Epithelial cell of esophagus (primary cell): ENCODE results near the gene DGKI.

ENCODE experiments used
- DNase-seq: peaks from one replicate; pipeline ENCODE4 v3.0.0; 2010; ENCODE audit warnings: low read depth
- H3K4me3 ChIP-seq: 2 replicates; pipeline ENCODE4 v1.5.1; 2011; ENCODE audit warnings: mild to moderate bottlenecking, low read length, control low read depth
- CTCF ChIP-seq: IDR thresholded peaks from 2 replicates; pipeline ENCODE4 v1.5.1; 2011; ENCODE audit warnings: low read depth, mild to moderate bottlenecking, low read length, control low read depth, inconsistent platforms; ENCODE audit not compliant: insufficient read depth; ENCODE audit errors: missing control alignments

DGKI gene

GRCh38 chr7:137547485-137547884 lies 299.3 kb downstream of the DGKI start:
- TF ChIP-seq CTCF: no peak
- H3K4me3 ChIP-seq: no peak overlapping the region
- DNase-seq: peak; percentile 5

- peak; percentile 2 for DNase-seq
- no peak overlapping the region for H3K4me3 ChIP-seq
- no peak for TF ChIP-seq CTCF
Observed at GRCh38 chr7:137546671-137547070, 300.1 kb downstream of the DGKI start.

- no peak for DNase-seq
- H3K4me3 ChIP-seq: no peak overlapping the region
- no peak for TF ChIP-seq CTCF
Observed at GRCh38 chr7:137546009-137546408, 300.8 kb downstream of the DGKI start.

GRCh38 chr7:137545059-137545716 lies 301.6 kb downstream of the DGKI start:
- DNase-seq: no peak
- no peak for TF ChIP-seq CTCF
- H3K4me3 ChIP-seq: no peak overlapping the region

GRCh38 chr7:137544453-137545058 lies 302.2 kb downstream of the DGKI start:
- H3K4me3 ChIP-seq: no peak overlapping the region
- DNase-seq: no peak
- no peak for TF ChIP-seq CTCF

- no peak for TF ChIP-seq CTCF
- H3K4me3 ChIP-seq: no peak overlapping the region
- DNase-seq: peak; percentile 38
Observed at GRCh38 chr7:137539111-137539715, 307.6 kb downstream of the DGKI start.
